Activated CD4-positive, alpha-beta T cell treated with anti-CD3 and anti-CD28 coated beads, Interleukin-2, amount 50 U/mL, for 1 hour (primary cell): ENCODE data around the gene PTPRG.

Experiments
- DNase-seq: peaks from one replicate; pipeline ENCODE4 v3.0.0-alpha.2; 2020

Gene PTPRG

GRCh38 chr3:62178032-62178431 is 616.7 kb downstream of the PTPRG start:
- no peak for DNase-seq

GRCh38 chr3:62178739-62179600 is 617.6 kb downstream of the PTPRG start:
- no peak for DNase-seq

- no peak for DNase-seq
These were observed 619.1 kb downstream of the PTPRG start for GRCh38 chr3:62180514-62180913.

GRCh38 chr3:62183087-62183486 is 621.7 kb downstream of the PTPRG start:
- no peak for DNase-seq

GRCh38 chr3:62183969-62184368 is 622.6 kb downstream of the PTPRG start:
- DNase-seq: no peak

- DNase-seq: no peak
These were observed 623.2 kb downstream of the PTPRG start for GRCh38 chr3:62184559-62184958.

- DNase-seq: no peak
These were observed 625.7 kb downstream of the PTPRG start for GRCh38 chr3:62187022-62187431.

GRCh38 chr3:62188681-62189375 is 627.5 kb downstream of the PTPRG start:
- peak; percentile 56 for DNase-seq

GRCh38 chr3:62189376-62189698 is 628.0 kb downstream of the PTPRG start:
- no peak for DNase-seq

GRCh38 chr3:62192891-62193290 is 631.5 kb downstream of the PTPRG start:
- no peak for DNase-seq

- no peak for DNase-seq
These were observed 632.4 kb downstream of the PTPRG start for GRCh38 chr3:62193586-62194345.

GRCh38 chr3:62197350-62198012 is 636.1 kb downstream of the PTPRG start:
- no peak for DNase-seq

- DNase-seq: no peak
These were observed 637.8 kb downstream of the PTPRG start for GRCh38 chr3:62199126-62199525.

GRCh38 chr3:62201438-62202035 is 640.2 kb downstream of the PTPRG start:
- DNase-seq: no peak

- no peak for DNase-seq
These were observed 641.8 kb downstream of the PTPRG start for GRCh38 chr3:62203152-62203551.

- DNase-seq: no peak
These were observed 642.2 kb downstream of the PTPRG start for GRCh38 chr3:62203561-62203960.

GRCh38 chr3:62207197-62207596 is 645.8 kb downstream of the PTPRG start:
- DNase-seq: no peak

- DNase-seq: no peak
These were observed 647.0 kb downstream of the PTPRG start for GRCh38 chr3:62208385-62208784.

- DNase-seq: no peak
These were observed 647.7 kb downstream of the PTPRG start for GRCh38 chr3:62209101-62209500.

GRCh38 chr3:62210011-62210410 is 648.6 kb downstream of the PTPRG start:
- DNase-seq: no peak

GRCh38 chr3:62211675-62212429 is 650.5 kb downstream of the PTPRG start:
- DNase-seq: no peak

- no peak for DNase-seq
These were observed 653.5 kb downstream of the PTPRG start for GRCh38 chr3:62214850-62215249.
